Tibial artery (tissue), 4 donors: ENCODE measurements around the gene ZNF593.

Experiments used
- DNase-seq, 2 donors: peaks; one replicate each; pipeline ENCODE4 v3.0.0-alpha.2; 2019
- H3K27ac ChIP-seq, 2 donors: fragments of 200-600 bp; sonication (generic) in 1 of 2; 1 replicate in 1 of 2; 2 replicates in 1 of 2; pipeline ENCODE4 v1.5.1; 2018 to 2019; ENCODE audit warnings: mild to moderate bottlenecking in 1 of 2
- H3K27me3 ChIP-seq, 2 donors: fragments of 200-600 bp; sonication (generic) in 1 of 2; one replicate each; pipeline versions ENCODE4 v1.5.1 to v1.6.0; 2016 to 2019
- H3K36me3 ChIP-seq, 3 donors: fragments of 200-600 bp; sonication (generic) in 2 of 3; one replicate each; pipeline ENCODE4 v1.5.1; 2016 to 2019; ENCODE audit warnings: mild to moderate bottlenecking in 2 of 3
- H3K4me1 ChIP-seq, 4 donors: fragments of 200-600 bp; sonication (generic) in 2 of 4; 1 replicate in 3 of 4; 2 replicates in 1 of 4; pipeline ENCODE4 v1.5.1; 2016 to 2019
- H3K4me3 ChIP-seq, 2 donors: fragments of 200-600 bp; sonication (generic) in 1 of 2; 1 replicate in 1 of 2; 2 replicates in 1 of 2; pipeline ENCODE4 v1.5.1; 2018 to 2019; ENCODE audit warnings: mild to moderate bottlenecking in 2 of 2
- H3K9me3 ChIP-seq, 3 donors: fragments of 200-600 bp; sonication (generic) in 1 of 3; one replicate each; pipeline ENCODE4 v1.5.1; 2016 to 2019
- intact Hi-C: fragments of 100-400 bp; cut with DNase I; formaldehyde crosslinking; loops from one replicate; pipeline ENCODE4 v1.15.0; 2023; ENCODE audit warnings: low total_unique reads
- TF ChIP-seq, protein P1 (sequence below), 2 experiments: fragments of 200-600 bp in 1 of 2; fragments of 450-650 bp in 1 of 2; IDR thresholded peaks; one replicate each; pipeline ENCODE4 v1.5.1; 2017 to 2019; ENCODE audit warnings: antibody characterized with exemption in 2 of 2, mild to moderate bottlenecking in 1 of 2, moderate library complexity in 1 of 2

Gene ZNF593

DNA sequence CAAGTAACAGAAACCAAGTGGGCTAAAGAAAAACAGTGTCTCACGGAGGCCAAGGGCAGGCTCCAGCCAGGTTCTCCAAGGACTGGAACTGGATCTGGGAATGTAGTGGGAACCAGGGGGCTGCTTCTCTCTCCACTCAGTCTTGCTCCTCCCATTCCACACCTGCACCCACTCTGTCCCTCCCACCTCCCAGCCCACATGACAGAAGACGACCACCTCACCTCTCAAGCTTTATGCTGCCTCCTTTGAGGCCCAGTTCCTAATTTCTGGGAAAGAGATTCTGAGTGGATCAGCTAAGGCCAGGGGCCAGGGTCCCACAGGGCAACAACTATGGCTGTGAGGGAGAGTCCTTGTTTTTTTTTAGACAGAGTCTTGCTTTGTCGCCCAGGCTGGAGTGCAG lies 45.5 kb downstream of the ZNF593 start:
- intact Hi-C loops = no loop called here
- DNase-seq = no peak
- H3K9me3 ChIP-seq = no peaks in the 10 kb centered on the region
- TF ChIP-seq, protein P1, sequence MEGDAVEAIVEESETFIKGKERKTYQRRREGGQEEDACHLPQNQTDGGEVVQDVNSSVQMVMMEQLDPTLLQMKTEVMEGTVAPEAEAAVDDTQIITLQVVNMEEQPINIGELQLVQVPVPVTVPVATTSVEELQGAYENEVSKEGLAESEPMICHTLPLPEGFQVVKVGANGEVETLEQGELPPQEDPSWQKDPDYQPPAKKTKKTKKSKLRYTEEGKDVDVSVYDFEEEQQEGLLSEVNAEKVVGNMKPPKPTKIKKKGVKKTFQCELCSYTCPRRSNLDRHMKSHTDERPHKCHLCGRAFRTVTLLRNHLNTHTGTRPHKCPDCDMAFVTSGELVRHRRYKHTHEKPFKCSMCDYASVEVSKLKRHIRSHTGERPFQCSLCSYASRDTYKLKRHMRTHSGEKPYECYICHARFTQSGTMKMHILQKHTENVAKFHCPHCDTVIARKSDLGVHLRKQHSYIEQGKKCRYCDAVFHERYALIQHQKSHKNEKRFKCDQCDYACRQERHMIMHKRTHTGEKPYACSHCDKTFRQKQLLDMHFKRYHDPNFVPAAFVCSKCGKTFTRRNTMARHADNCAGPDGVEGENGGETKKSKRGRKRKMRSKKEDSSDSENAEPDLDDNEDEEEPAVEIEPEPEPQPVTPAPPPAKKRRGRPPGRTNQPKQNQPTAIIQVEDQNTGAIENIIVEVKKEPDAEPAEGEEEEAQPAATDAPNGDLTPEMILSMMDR (IDR thresholded peaks at IDR 0.05) = no peak
- peaks cover 0 to 4% (median 0%) of the 10 kb centered on the region in 4 donors for H3K4me1 ChIP-seq
- H3K4me3 ChIP-seq = no peak overlapping the region
- no peak overlapping the region for H3K27ac ChIP-seq
- peaks cover 0 to 20% of the 10 kb centered on the region in 2 donors for H3K27me3 ChIP-seq
- H3K36me3 ChIP-seq = no peaks in the 10 kb centered on the region

DNA sequence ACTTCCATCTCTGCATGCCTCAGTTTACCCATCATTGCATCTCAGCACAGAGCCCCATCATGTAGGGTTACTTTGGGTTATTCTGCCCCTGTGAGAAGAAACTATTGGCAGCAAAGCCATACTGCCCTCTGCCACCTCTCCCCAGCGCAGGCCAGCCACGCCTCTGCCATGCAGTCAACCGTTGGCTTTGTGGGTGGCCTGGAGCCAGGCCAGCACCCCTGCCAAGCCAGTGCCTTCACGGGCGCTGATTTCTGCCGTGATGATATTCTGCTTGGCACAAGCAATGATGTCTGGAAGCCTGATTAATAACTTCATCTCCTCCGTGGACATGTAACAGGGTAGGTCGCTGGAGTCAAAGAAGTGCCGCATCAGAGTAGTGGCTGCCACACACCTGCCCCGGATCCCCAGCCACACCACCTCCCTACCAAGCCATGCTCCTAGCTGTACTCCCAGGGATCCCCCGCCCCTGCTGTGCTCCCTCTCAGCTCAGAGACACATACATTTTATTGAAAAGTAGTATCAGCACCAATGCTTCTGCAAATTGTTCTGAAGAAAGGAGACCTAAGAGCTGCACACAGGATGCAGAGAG lies 49.3 kb downstream of the ZNF593 start:
- H3K27ac ChIP-seq = no peak overlapping the region
- TF ChIP-seq, protein P1 (IDR thresholded peaks at IDR 0.05) = no peak
- peaks cover 0 to 33% of the 10 kb centered on the region in 2 donors for H3K27me3 ChIP-seq
- H3K4me3 ChIP-seq = no peak overlapping the region
- no peaks in the 10 kb centered on the region for H3K9me3 ChIP-seq
- intact Hi-C loops = no loop called here
- H3K4me1 ChIP-seq = peaks cover 0 to 4% (median 0%) of the 10 kb centered on the region in 4 donors
- no peak for DNase-seq
- H3K36me3 ChIP-seq = no peaks in the 10 kb centered on the region
